ENCODE measurements around the gene GPR39.
A peak's percentile ranks its signal among the peaks of the same experiment; 100 is the strongest.
"Not testable (repeated sequence)": the region's sequence is repeated elsewhere in the genome, so short reads cannot be mapped to it uniquely, and the experiment has no call there.

The GPR39 gene

DNA sequence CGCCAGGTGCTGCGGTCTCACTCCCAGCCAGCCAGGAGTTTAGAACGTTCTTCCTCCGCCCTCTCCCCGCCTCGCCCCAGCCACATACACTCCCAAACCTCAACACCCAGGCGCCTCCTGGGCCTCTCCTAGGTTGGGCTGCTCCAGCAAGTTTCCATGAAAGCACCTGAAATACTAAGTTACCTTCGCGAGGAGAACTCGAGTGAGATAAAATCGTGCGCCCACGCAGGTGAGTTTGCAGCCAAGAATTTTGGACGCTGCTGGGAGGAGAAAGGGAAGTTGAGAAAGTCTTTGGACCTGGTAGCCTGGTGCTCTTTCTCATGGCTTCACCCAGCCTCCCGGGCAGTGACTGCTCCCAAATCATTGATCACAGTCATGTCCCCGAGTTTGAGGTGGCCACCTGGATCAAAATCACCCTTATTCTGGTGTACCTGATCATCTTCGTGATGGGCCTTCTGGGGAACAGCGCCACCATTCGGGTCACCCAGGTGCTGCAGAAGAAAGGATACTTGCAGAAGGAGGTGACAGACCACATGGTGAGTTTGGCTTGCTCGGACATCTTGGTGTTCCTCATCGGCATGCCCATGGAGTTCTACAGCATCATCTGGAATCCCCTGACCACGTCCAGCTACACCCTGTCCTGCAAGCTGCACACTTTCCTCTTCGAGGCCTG lies at the start of gene GPR39:
Gene GPR39 (plus strand): TSS at position 83 of the 673 bp plus-strand sequence.
- no peak for DNase-seq (ENCODE audit: low spot score)

DNA sequence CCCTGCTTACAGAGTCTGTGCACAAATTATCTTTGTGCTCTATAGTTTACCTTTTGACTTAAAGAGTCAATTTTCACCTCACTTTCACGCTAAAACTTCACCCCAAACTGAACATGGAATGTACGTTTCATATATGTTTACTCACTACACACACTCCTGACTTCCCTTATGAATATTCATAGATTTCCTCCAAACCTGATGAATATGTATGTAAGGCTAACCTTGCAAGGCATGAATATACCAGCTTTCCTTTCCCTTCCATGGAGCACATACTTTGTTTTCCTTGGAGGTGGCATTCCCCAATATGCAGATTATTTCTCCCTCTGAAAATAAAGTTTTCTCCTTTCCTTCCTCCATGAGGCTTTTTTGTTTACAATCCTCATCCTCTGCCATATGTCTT lies 48.4 kb upstream of the GPR39 start:
- no peak for DNase-seq (ENCODE audit: low spot score)

DNA sequence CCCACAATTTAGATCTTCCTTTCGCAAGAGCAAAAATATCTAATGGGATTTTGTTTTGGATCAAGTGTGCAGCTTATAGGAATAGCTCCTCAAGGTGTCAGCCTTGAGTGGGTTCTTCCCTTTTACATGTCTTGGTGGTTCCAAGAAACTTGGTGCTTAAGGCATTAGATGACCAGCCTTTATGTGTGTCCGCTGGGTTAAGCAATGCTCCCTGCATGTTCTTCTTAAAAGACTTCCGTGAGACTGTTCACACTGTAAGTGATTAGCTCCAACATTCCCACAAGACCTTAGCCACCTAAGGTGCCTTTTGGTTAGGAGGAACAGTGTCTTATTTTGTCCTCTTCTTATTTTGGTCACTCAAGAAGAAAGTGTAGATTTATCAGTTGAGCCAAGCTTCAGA lies 44.3 kb upstream of the GPR39 start:
- no peak for DNase-seq (ENCODE audit: low spot score)

DNA sequence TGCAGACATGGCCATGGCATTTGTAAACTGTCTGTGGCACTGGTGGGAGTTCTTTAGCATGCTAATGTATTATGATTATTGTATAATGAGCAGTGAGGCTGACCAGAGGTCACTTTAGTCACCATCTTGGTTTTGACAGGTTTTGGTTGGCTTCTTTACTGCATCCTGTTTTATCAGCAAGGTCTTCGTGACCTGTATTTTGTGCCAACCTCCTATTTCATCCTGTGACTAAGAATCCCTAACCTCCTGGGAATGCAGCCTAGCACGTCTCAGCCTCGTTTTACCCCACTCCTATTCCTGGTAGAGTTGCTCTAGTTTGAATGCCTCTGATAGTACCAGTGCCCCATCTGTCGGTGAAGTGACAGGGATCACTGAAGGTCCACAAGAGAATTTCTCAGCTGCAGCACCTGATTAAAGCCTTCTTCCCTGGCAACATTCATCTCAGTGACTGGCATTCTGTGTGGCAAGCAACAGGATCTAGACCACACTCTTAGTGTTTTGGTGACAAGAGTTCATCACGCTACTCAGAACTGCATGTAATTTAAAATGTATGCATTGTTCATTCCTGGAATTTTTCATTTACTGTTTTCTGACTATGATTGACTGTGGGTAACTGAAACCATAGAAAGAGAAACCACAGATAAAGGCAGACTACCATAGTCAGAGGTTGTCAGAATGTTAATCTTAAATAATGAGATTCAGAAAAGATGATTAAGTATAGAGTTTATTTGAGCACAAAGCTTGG lies 43.0 kb upstream of the GPR39 start:
- DNase-seq (ENCODE audit: low spot score), result no peak

DNA sequence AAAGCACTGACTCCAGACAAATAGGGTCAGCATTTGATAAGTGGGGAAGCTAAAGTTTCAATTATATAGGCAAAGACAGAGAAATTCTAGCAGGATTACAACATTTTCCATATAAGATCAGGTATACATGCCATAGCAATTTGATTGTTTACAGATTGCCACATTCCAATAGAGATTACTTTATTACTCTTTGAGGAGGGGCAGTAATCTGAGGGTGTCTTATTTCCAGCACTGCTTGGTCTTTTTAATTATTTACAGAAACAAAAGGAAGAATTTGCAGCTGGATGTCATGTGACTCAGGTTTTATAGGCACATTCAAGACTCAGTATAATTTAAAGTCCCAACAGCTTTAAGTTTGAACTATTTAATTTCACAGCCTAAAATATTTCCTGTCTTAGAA lies 42.5 kb upstream of the GPR39 start:
- DNase-seq (ENCODE audit: low spot score), result no peak

DNA sequence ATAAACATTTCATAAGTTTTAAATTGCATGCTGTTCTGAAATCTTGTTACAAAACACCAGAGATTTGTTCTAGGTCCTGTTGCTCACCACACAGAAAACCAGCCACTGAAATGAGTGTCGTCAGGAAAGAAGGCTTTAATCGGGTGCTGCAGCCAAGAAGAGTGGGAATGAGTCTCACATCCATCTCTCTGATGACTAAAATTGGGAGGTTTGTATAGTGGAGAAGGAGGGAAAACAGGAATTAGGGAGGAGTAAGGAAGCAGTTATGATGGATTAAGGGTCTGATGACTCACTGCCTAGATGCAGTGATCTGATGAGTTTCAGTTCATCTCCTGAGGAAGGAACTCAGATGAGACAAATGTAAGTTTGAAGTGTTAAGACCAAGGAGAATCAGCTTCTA lies 42.1 kb upstream of the GPR39 start:
- DNase-seq (ENCODE audit: low spot score), result no peak

DNA sequence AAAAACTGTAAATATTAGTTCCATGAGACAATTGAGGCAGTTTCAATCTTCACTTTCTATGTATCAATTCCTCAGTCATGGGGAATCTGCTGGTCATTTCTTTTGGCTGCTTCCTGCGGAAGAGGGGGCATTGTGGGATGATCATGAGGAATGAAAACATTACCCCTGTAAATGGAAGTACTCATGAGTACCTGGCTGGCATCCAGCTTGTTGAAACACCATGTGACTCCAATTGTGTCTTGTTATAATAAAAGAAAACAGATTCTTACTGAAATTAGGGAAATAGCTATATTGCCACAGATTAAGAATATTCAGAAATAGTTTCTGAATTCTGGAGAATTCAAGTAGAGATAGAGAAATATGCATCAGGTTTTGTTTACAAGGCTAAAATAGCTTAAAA lies 41.6 kb upstream of the GPR39 start:
- DNase-seq (ENCODE audit: low spot score), result peak; percentile 7

DNA sequence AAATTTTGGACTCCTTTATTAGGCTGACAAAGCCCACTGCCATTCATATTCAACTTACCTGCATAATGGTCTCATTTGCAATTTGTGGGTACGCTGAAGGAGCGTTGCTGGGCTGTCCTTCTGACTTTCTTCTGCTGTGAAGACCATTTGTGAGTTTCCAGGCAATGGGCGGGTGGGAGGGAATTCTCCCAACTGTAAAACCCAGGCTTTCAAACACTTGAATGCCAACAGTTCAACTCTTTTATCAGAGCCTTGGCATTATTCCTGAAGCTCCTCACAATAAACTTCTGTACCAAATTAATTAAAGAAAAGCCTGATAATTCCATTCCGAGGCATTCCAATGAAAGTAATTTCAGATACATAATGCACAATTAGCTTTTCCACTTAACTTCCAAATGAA lies 35.2 kb upstream of the GPR39 start:
- no peak for DNase-seq (ENCODE audit: low spot score)

DNA sequence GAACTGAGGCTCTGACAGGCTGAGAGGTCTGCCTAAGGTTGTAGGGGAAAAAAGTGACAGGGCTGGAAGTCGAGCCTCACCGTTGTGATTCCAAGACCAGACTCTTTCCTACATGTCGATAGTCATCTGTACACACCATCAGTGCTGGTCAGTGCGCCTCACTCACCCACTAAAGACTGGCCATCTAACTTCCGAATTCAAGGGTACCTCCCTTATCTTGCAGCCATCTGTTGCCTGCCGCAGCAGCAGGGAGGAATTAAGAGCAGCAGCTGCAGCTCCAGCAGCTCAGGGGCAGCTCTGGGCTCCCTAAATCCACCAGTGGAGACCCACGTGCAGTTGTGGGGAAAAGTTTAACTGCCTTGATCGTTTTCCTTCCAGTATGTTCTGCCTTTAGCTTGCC lies 32.6 kb upstream of the GPR39 start:
- DNase-seq (ENCODE audit: low spot score), result peak; percentile 4

DNA sequence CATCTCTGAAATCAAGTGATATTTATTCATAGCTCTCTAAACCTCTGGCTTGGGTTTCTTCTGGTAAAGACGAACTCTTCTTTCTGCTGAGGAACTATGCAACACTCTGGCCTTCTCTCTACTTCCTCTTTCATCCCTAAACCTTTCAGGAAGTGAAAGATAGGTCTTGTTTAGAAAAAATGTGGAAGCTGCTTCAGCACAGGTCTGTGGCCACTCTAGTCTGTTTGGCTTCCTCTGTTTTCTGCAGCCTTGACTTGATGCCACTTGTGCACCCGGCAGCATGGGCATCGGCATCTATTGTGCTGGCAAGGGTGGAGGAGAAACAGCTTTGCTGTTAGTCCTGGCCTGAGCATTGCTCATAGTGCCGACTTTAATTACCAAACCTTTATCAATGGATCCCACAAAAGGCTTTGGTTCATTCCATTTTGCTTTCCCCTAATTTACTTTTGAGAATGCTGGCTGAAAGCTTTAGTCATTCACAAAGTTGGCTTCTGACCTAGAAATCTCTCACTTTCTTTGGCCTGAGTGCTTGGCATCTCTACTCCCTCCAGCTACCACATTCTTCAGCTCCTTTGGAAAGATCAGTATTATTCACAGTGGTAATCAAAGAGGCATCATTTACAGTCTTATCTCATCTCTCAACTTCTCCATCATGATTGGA lies 32.0 kb upstream of the GPR39 start:
- DNase-seq (ENCODE audit: low spot score), result peak; percentile 73

DNA sequence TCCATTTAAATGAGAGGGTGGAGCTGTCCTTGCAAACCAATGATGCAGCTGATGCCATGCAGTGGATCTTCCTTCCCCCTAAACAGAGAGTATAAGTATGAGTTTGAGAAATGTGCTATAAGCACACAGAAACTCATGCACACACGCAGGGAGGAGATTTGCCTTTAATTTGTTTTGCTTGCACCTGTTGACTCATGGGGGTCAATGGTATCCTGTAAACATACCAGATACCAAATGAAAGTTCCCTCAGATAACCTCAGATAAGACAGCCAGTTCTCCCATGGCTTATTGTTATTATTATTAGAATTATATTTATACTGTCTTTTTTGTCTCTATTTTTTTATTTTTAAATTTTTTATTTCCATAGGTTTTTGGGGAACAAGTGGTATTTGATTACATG lies 29.5 kb upstream of the GPR39 start:
- DNase-seq (ENCODE audit: low spot score), result no peak

DNA sequence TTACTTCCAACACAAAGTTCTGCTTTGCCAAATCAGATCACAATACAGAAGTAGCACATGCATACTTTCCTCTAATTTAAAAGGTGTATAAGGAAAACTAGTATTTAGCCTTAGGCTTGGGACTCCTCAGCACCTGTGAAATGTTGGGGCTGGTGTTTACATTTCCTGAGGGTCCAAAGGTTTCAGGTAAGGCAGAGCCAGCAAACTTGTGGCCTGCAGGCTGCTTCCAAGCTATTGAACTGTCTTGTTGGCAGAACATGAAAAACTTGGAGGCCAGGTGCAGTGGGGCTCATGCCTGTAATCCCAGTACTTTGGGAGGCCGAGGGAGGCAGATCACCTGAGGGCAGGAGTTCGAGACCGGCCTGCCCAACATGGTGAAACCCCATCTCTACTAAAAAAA lies 26.5 kb upstream of the GPR39 start:
- DNase-seq (ENCODE audit: low spot score), result no peak

DNA sequence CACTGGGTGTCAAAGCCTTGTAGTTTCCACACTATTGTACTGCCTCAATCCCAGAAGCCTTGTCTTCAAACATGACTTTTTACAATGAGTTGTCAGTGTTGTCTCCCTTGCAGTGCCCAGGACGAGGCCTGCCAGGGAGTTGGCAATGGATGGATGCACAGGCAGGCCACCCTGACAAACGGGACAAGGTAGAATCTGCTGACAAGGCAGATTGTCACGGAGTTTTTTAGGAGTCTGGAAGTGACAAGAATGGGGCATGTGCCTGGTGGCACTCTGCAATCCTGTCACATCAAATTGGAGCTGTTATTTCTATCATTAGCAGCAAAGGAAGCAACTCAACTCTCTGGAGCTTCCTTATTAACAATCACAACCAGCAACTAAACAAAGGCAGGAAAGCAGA lies 25.2 kb upstream of the GPR39 start:
- no peak for DNase-seq (ENCODE audit: low spot score)

DNA sequence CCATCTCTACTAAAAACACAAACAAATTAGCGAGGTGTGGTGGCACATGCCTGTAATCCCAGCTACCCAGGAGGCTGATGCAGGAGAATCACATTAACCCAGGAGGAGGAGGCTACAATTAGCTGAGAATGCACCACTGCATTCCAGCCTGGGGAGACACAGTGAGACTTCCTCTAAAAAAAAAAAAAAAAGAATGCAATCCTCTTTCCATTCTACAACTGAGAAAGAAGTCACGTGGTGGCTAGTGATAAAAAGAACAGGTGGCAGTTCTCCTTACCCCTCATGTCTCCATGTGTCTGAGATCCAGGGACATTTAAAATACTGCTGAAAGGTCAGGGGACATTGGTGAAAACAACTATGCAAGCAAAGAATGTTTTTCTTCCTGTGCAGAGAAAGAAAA lies 24.4 kb upstream of the GPR39 start:
- DNase-seq (ENCODE audit: low spot score), result no peak

DNA sequence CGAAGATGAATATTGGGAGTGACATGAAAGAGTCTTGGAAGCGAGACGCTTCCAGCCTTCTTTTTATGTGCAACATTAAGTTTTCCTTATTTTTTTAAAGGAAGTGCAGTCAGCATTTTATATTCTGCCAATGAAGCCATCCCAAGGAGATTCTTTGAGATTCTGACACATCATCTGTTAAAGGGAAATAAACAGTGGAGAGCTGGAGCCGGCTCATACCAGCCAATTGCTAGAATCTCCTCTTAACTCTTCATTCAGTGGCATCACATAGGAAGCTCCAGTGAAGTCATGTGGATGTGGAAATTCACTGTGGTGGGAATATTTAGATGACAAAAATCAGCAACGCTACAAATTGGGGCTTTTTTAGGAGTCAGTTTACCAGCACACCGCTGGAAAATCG lies 23.7 kb upstream of the GPR39 start:
- no peak for DNase-seq (ENCODE audit: low spot score)

DNA sequence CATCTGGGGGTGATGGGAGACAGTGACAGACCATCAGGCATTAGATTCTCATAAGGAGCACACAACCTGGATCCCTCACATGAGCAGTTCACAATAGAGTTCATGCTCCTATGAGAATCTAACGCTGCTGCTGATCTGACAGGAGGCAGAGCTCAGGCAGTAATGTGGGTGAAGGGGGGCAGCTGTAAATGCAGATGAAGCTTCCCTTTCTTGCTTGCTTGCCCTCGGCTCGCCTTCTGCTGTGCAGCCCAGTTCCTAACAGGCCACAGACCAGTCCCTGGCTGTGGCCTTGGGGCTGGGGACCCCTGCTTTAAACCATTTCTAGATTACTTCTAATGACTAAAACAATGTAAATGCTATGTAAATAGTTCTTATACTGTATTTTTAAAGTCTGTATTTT lies 19.6 kb upstream of the GPR39 start:
- not testable (repeated sequence) for DNase-seq (ENCODE audit: low spot score)

DNA sequence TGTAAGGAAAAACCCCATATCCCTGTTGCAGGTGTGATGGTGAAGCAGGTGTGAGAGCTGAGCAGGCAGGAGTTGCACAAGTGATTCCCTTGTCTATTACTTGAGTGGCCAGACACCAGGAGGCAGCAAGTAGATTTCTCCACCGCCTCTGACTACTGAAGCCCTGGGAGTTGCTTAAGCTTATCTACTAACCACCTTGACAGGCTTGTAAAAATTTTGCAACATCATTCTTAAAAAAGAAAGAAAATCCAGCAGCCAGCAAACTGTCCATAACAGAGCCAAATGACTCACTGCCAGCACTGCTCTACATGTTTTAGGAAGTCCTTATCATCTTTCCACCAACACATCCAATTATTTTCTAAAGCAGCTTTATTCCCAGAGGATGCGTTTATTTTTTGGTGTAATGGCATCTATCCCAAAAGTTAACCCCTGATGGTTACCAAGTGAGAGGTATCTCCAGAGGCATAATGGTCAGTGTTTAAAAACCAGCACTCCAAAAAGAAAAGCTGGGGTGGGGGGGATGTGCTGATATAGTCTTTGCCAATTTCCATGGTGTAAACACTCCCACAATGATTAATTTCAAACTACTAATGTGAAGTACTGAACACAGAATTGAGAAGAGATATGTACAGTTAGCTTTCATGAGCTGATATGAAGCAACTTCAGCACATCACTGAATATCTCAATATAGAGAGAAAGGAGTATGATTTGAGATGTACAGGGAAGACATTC lies 16.3 kb upstream of the GPR39 start:
- no peak for DNase-seq (ENCODE audit: low spot score)

DNA sequence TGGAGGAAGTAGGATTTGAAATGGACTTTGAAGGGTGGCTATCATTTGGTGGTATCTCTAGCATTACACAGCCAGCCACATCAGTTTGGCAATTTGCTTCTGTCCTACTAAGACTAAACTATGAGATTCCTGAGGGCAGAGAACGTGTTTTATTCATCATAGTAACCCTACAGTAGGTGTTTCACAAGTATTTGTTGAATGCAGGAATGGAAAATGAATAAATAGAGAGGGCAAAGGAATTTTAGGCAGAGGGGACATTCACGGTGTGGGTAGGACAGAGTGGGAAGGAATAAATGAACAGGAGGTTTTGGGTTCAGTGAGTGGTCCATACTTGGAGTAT lies 15.7 kb upstream of the GPR39 start:
- DNase-seq (ENCODE audit: low spot score), result no peak

DNA sequence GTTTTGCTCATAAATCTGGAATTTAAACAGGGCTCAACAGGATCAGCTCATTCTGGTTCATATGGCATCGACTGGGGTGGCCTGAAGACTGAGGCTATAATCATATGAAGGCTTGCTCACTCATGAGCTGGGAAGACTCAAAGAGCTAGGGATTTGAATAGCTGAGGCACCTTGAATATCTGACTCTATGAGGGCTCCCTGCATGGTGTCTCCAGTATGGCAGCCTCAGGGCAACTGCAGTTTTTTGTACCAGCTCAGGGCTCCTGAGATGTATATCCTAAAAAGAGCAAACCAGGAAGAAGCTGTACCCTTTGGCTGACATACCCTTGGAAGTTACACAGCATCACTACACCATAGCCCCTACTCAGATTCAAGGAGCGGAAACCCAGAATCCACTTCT lies 15.3 kb upstream of the GPR39 start:
- no peak for DNase-seq (ENCODE audit: low spot score)

DNA sequence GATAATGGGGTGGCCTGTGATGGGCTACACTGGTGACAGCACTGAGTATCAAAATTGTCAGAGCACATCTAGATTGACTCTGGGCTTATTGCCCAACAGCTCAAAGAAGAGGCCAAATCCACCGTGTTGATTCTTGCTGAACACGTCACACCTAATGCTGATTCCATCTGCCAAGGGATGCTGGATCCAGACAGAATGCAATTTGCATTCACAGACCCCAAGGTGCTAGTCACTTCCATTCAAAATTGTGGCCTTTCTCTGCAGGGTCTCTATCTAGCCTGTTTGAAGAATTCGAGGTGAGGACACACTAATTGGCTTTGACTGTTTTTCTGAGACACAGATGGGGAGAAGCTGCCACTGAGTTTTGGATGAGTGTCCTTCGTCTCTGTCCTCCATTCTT lies 13.5 kb upstream of the GPR39 start:
- DNase-seq (ENCODE audit: low spot score), result no peak

DNA sequence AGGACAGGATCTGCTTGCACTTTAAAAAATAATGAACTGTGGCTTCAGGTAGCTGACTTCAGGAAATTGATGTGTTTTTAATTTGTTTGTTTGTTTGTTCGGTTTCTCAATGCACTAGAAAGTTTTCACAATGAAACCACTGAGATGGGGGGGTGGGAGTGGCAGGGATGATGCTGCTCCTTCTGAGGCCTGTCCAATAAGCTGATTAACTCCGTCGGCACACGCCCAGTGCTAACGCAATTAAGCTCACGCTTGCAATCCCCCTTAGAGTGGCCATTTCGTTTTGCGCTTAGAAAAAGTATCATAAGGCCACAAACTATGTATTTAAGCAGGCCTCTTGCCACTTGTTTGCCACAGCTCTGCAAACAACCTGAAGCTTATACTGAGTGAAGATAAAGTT lies 12.5 kb upstream of the GPR39 start:
- DNase-seq (ENCODE audit: low spot score), result no peak

DNA sequence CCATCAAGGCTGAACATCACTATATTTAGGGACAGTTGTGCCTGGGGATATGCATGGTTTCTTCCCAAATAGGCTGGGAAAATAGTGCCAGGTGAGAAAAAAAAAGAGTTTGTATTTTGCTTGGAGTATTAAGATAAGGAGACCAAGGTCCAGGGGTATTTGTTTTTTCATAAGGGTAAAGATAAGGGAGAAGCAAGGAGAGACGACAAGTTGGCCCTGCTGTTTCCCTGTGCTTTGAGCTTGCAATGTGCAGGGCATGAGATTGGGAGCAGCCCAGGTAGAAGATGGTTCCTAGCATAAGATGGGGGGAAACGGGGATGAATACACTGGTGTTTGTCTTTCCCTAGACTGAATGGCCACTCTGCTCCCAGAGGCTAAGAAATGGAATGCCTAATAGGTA lies 8.8 kb upstream of the GPR39 start:
- no peak for DNase-seq (ENCODE audit: low spot score)

DNA sequence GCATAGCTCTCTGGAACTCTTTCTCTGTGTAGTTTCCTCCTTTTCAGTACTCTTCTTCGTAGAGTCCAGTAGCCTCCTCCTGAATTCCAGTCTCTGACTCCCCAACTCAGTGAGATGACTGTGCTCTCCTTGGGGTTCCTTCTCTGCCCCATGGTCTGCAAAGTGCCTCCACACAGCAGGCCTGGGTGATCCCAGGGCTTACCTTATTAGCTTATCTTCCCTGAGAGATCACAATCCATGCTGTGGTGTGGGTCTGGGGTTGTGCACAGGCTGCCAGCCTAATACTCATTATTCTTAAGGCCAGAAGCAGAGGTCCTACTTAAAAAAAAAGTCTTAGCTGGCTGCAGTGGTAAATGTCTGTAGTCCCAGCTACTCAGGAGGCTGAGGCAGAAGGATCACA lies 4.6 kb upstream of the GPR39 start:
- no peak for DNase-seq (ENCODE audit: low spot score)

All from globus pallidus (tissue), 1 donor.